Uterus (tissue), 2 donors: ENCODE measurements around the gene BCAS2.

Experiments
- CTCF ChIP-seq, 4 experiments: fragments of 200-600 bp in 2 of 4; fragments of 450-650 bp in 2 of 4; sonication (generic) in 2 of 4; IDR thresholded peaks; one replicate each; pipeline ENCODE4 v1.5.1; 2016 to 2019; ENCODE audit warnings: antibody characterized with exemption in 4 of 4, mild to moderate bottlenecking in 2 of 4, moderate library complexity in 1 of 4
- POLR2A ChIP-seq, 2 donors: fragments of 450-650 bp; IDR thresholded peaks; one replicate each; pipeline ENCODE4 v1.6.1; 2016; ENCODE audit warnings: antibody characterized with exemption in 2 of 2, mild to moderate bottlenecking in 1 of 2, moderate library complexity in 1 of 2

GRCh38 chr1:114530224-114530623 lies 51.2 kb downstream of the BCAS2 start:
- TF ChIP-seq CTCF (IDR thresholded peaks at IDR 0.05) (no peak), POLR2A (IDR thresholded peaks at IDR 0.05) (no peak)
